IPS-NIHi11 (cell line): ENCODE data around the gene FOXK2.

Experiments
- DNase-seq: peaks from one replicate; pipeline ENCODE4 v3.0.0; 2012; ENCODE audit warnings: mixed read lengths, low spot score

Gene FOXK2

GRCh38 chr17:82609655-82610054 is 90.1 kb downstream of the FOXK2 start:
- no peak for DNase-seq

GRCh38 chr17:82611140-82612058 is 91.9 kb downstream of the FOXK2 start:
- DNase-seq, result no peak

- DNase-seq, result no peak
Observed at GRCh38 chr17:82613283-82614094, 94.0 kb downstream of the FOXK2 start.

- DNase-seq, result no peak
Observed at GRCh38 chr17:82614095-82614631, 94.6 kb downstream of the FOXK2 start.

- no peak for DNase-seq
Observed at GRCh38 chr17:82615084-82616020, 95.8 kb downstream of the FOXK2 start.

GRCh38 chr17:82616021-82616711 is 96.6 kb downstream of the FOXK2 start:
- DNase-seq, result no peak

- DNase-seq, result no peak
Observed at GRCh38 chr17:82619211-82619610, 99.7 kb downstream of the FOXK2 start.

- DNase-seq, result no peak
Observed at GRCh38 chr17:82619641-82620040, 100.1 kb downstream of the FOXK2 start.

- DNase-seq, result no peak
Observed at GRCh38 chr17:82623707-82624106, 104.2 kb downstream of the FOXK2 start.

- DNase-seq, result no peak
Observed at GRCh38 chr17:82627405-82627804, 107.9 kb downstream of the FOXK2 start.

- no peak for DNase-seq
Observed at GRCh38 chr17:82629748-82630147, 110.2 kb downstream of the FOXK2 start.

- no peak for DNase-seq
Observed at GRCh38 chr17:82630212-82630611, 110.7 kb downstream of the FOXK2 start.

GRCh38 chr17:82631544-82631943 is 112.0 kb downstream of the FOXK2 start:
- no peak for DNase-seq

GRCh38 chr17:82632451-82632850 is 112.9 kb downstream of the FOXK2 start:
- no peak for DNase-seq

- no peak for DNase-seq
Observed at GRCh38 chr17:82633343-82633742, 113.8 kb downstream of the FOXK2 start.

- DNase-seq, result no peak
Observed at GRCh38 chr17:82636626-82637598, 117.4 kb downstream of the FOXK2 start.

GRCh38 chr17:82638183-82638773 is 118.7 kb downstream of the FOXK2 start:
- DNase-seq, result no peak

- DNase-seq, result no peak
Observed at GRCh38 chr17:82639628-82640027, 120.1 kb downstream of the FOXK2 start.

GRCh38 chr17:82640036-82640435 is 120.5 kb downstream of the FOXK2 start:
- no peak for DNase-seq
